HUES64 (cell line): ENCODE data around the gene HSPA1L. TPM values are rescaled to one million over a fixed set of nuclear protein-coding genes. Genes with fewer than 3 reads are reported as not detected.
"Not testable (repeated sequence)": the region's sequence is repeated elsewhere in the genome, so short reads cannot be mapped to it uniquely, and the experiment has no call there.

ENCODE experiments used
- H3K27ac ChIP-seq: 2 replicates; pipeline ENCODE4 v1.7.0; 2013; ENCODE audit warnings: low read depth, low read length, inconsistent platforms
- H3K27me3 ChIP-seq: 2 replicates; pipeline ENCODE4 v1.6.1; 2013; ENCODE audit warnings: mild to moderate bottlenecking, low read length; ENCODE audit not compliant: insufficient read depth
- H3K36me3 ChIP-seq: 2 replicates; pipeline ENCODE4 v1.6.1; 2013; ENCODE audit warnings: mild to moderate bottlenecking, low read length; ENCODE audit not compliant: insufficient read depth
- H3K4me1 ChIP-seq: 2 replicates; pipeline ENCODE4 v1.6.1; 2013; ENCODE audit warnings: mild to moderate bottlenecking, low read length, moderate library complexity; ENCODE audit not compliant: insufficient read depth
- H3K4me3 ChIP-seq: 2 replicates; pipeline ENCODE4 v1.5.1; 2013; ENCODE audit warnings: mild to moderate bottlenecking, low read length, moderate library complexity
- H3K9ac ChIP-seq: 2 replicates; pipeline ENCODE4 v1.6.1; 2013; ENCODE audit warnings: mild to moderate bottlenecking, low read depth, low read length
- H3K9me3 ChIP-seq: 2 replicates; pipeline ENCODE4 v1.6.1; 2013; ENCODE audit warnings: low read depth, low read length; ENCODE audit not compliant: insufficient read depth
- WGBS: fragments of 150-250, 120-280 bp; methylation state at CpG from one replicate; pipeline ENCODE4 v1.1.7; 2013; ENCODE audit warnings: missing lambda C conversion rate; 5-methylcytosine and 5-hydroxymethylcytosine counted together
- polyA plus RNA-seq, 2 experiments: library from polyadenylated mRNA; stranded (reverse); fragments of 50-300 nt; gene quantifications; one replicate each; pipeline ENCODE4 v1.2.3, GENCODE V29; 2013

Gene HSPA1L
- 1.1 TPM for polyA plus RNA-seq (2013, experiment 1 of 2)
- 0.95 TPM for polyA plus RNA-seq (2013, experiment 2 of 2)

DNA sequence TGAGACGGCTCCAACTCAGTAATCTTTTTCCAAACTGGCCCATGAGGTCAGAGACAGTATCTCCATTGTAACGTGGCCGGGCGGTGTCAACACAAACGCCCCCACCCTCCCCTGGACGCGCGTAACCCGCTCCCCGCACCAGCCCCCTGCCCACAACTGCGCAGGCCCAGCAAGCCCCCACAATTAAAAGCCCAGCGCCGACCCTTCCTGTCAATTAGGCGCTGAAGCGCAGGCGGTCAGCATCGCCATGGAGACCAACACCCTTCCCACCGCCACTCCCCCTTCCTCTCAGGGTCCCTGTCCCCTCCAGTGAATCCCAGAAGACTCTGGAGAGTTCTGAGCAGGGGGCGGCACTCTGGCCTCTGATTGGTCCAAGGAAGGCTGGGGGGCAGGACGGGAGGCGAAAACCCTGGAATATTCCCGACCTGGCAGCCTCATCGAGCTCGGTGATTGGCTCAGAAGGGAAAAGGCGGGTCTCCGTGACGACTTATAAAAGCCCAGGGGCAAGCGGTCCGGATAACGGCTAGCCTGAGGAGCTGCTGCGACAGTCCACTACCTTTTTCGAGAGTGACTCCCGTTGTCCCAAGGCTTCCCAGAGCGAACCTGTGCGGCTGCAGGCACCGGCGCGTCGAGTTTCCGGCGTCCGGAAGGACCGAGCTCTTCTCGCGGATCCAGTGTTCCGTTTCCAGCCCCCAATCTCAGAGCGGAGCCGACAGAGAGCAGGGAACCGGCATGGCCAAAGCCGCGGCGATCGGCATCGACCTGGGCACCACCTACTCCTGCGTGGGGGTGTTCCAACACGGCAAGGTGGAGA is at the start of gene HSPA1L, which contains the start of gene HSPA1A:
TSS of gene HSPA1L (minus strand) at position 259 of the 814 bp plus-strand sequence. CDS start 3,311 bp downstream, outside the sequence.
TSS of gene HSPA1A (plus strand) at position 519 of the 814 bp plus-strand sequence. CDS start at position 733, 214 bp downstream.
- Histone ChIP-seq H3K27ac (peak within 1 kb of the TSS; percentile 99), H3K9me3 (no peaks in the 10 kb centered on the region), H3K9ac (peak within 1 kb of the TSS; percentile 71; the same call in 1 of the 2 replicates), H3K36me3 (no peaks in the 10 kb centered on the region), H3K4me1 (peaks cover 3% of the 10 kb centered on the region; the same call in 1 of the 2 replicates), H3K27me3 (no peaks in the 10 kb centered on the region), H3K4me3 (peak within 1 kb of the TSS; percentile 69)
- WGBS, result under 1% methylated on average over 51 of the region's 56 CpGs

GRCh38 chr6:31864818-31865204 is 49.7 kb upstream of the HSPA1L start:
- Histone ChIP-seq H3K27me3 (no peaks in the 10 kb centered on the region), H3K27ac (no peak overlapping the region), H3K4me1 (no peaks in the 10 kb centered on the region; the same call in 1 of the 2 replicates), H3K4me3 (no peak overlapping the region), H3K36me3 (peaks cover 7% of the 10 kb centered on the region), H3K9ac (no peak overlapping the region), H3K9me3 (no peaks in the 10 kb centered on the region)
- 90% methylated on average over 8 of the region's 8 CpGs for WGBS

DNA sequence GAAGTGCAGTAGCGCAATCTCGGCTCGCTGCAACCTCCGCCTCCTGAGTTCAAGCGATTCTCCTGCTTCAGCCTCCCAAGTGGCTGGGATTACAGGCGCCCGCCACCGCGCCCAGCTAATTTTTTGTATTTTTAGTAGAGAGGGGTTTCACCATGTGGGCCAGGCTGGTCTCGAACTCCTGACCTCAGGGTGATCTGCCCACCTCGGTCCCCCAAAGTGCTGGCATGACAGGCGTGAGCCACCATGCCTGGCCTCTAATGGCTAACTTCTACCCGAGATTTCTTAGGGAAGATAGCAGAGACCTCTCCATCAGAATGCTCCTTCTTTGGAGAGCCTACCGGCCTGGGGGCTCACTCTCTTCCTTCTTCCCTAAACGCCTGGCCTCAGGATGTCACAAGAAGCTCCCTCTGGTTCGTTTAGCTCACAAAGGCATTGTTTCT is 49.1 kb upstream of the HSPA1L start:
- Histone ChIP-seq H3K9ac (peak overlapping the region; percentile 74), H3K4me3 (peak overlapping the region; percentile 76), H3K36me3 (peaks cover 14% of the 10 kb centered on the region), H3K27ac (peak overlapping the region; percentile 83)
- not testable (repeated sequence) for H3K4me1 ChIP-seq, H3K27me3 ChIP-seq, H3K9me3 ChIP-seq
- 28% methylated on average over 16 of the region's 16 CpGs for WGBS

- Histone ChIP-seq H3K27me3 (no peaks in the 10 kb centered on the region), H3K4me1 (no peaks in the 10 kb centered on the region; the same call in 1 of the 2 replicates), H3K9me3 (no peaks in the 10 kb centered on the region)
Measured at GRCh38 chr6:31862344-31863235, 47.5 kb upstream of the HSPA1L start, which contains the start of gene NEU1. NEU1 (minus strand) TSS chr6:31862821; CDS start chr6:31862776, 45 bp downstream.

GRCh38 chr6:31861919-31862343 is 46.8 kb upstream of the HSPA1L start:
- peak overlapping the region; percentile 58 for H3K9ac ChIP-seq
- H3K27ac ChIP-seq, result no peak overlapping the region
- peak overlapping the region; percentile 76 for H3K4me3 ChIP-seq
- H3K4me1 ChIP-seq, result no peaks in the 10 kb centered on the region; the same call in 1 of the 2 replicates
- peaks cover 30% of the 10 kb centered on the region for H3K36me3 ChIP-seq
- no peaks in the 10 kb centered on the region for H3K27me3 ChIP-seq
- no peaks in the 10 kb centered on the region for H3K9me3 ChIP-seq
- WGBS, result 60% methylated on average over 17 of the region's 17 CpGs

More at GRCh38 chr6:31862344-31863235, 47.5 kb upstream of the HSPA1L start, which contains the start of gene NEU1:
- 2% methylated on average over 63 of the region's 64 CpGs for WGBS
- H3K9ac ChIP-seq, result peak within 1 kb of the TSS; percentile 74
- peak within 1 kb of the TSS; percentile 76 for H3K4me3 ChIP-seq
- peaks cover 26% of the 10 kb centered on the region for H3K36me3 ChIP-seq
- H3K27ac ChIP-seq, result peak within 1 kb of the TSS; percentile 83

DNA sequence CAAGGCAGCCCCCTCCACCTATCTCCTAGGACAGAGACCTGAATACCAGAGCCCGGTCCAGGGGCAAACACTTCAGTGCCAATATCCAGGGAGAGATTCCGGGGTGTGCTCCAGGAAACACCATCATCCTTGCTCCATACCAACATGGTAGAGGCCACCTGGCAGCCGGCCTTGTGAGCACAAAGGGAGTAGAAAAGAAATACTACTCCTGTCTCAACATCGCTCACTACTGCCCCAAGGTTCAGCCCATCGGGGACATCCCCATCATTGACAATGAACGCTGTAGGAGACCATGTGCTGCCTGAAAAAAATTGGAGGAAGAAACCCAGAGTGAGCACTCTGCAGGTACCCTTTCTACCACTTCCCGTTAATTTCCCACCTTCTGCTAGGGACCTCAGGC is 46.1 kb upstream of the HSPA1L start:
- no peaks in the 10 kb centered on the region for H3K27me3 ChIP-seq
- 94% methylated on average over 7 of the region's 7 CpGs for WGBS
- no peak overlapping the region; the same call in 1 of the 2 replicates for H3K4me3 ChIP-seq
- no peak overlapping the region for H3K9ac ChIP-seq
- no peaks in the 10 kb centered on the region; the same call in 1 of the 2 replicates for H3K4me1 ChIP-seq
- H3K27ac ChIP-seq, result no peak overlapping the region
- H3K36me3 ChIP-seq, result peaks cover 30% of the 10 kb centered on the region
- no peaks in the 10 kb centered on the region for H3K9me3 ChIP-seq

GRCh38 chr6:31860349-31860748 is 45.3 kb upstream of the HSPA1L start:
- 94% methylated on average over 13 of the region's 13 CpGs for WGBS
- Histone ChIP-seq H3K36me3 (peaks cover 30% of the 10 kb centered on the region), H3K9ac (no peak overlapping the region), H3K4me3 (no peak overlapping the region), H3K27me3 (no peaks in the 10 kb centered on the region), H3K9me3 (peaks cover 5% of the 10 kb centered on the region; the same call in 1 of the 2 replicates), H3K4me1 (no peaks in the 10 kb centered on the region; the same call in 1 of the 2 replicates), H3K27ac (no peak overlapping the region)

DNA sequence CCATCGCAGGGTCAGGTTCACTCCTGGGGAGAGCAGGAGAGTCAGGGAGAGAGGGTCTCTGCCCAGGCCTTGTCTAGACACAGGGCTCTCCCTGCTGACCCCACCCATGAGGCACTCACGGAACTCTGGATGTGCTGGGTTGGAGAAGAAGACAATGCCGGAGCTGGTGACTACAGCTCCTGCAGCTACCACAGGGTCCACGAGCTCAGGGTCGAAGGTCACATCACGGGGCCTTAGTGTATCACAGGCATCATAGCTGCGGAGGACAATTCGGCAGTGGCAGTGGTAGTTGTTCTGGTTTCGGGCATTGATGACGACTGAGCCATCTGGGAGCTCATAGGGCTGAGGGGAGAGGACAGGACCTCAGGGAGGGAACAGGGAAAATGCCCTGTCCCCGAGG is 44.8 kb upstream of the HSPA1L start:
- WGBS, result 95% methylated on average over 11 of the region's 11 CpGs
- Histone ChIP-seq H3K36me3 (peaks cover 30% of the 10 kb centered on the region), H3K4me3 (no peak overlapping the region), H3K4me1 (no peaks in the 10 kb centered on the region; the same call in 1 of the 2 replicates), H3K9ac (no peak overlapping the region), H3K9me3 (peaks cover 7% of the 10 kb centered on the region; the same call in 1 of the 2 replicates), H3K27me3 (no peaks in the 10 kb centered on the region), H3K27ac (no peak overlapping the region)

DNA sequence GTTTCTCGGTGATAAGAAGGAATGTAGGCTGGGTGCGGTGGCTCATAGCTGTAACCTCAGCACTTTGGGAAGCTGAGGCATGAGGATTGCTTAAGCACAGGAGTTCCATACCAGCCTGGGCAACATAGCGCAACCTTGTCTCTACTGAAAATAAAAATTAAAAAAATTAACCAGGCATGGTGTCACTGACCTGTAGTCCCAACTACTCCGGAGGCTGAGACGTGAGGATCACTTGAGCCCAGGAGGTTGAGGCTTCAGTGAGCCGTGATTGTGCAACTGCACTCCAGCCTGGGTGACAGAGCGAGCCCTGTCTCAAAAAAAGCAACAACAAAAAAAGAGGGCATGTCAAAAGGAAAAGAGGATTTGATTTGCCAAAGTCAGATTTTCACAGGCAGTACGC is 43.6 kb upstream of the HSPA1L start:
- Histone ChIP-seq H3K4me3 (no peak overlapping the region), H3K9ac (no peak overlapping the region), H3K27ac (no peak overlapping the region), H3K36me3 (peaks cover 30% of the 10 kb centered on the region), H3K4me1 (no peaks in the 10 kb centered on the region; the same call in 1 of the 2 replicates), H3K27me3 (no peaks in the 10 kb centered on the region), H3K9me3 (peaks cover 7% of the 10 kb centered on the region; the same call in 1 of the 2 replicates)
- whole genome bisulfite sequencing, result 96% methylated on average over 8 of the region's 8 CpGs

GRCh38 chr6:31857774-31858173 is 42.7 kb upstream of the HSPA1L start:
- not testable (repeated sequence) for H3K9ac ChIP-seq, H3K27ac ChIP-seq, H3K9me3 ChIP-seq, H3K4me1 ChIP-seq, H3K27me3 ChIP-seq, H3K4me3 ChIP-seq
- 96% methylated on average over 8 of the region's 8 CpGs for WGBS
- H3K36me3 ChIP-seq, result peaks cover 30% of the 10 kb centered on the region
